HG03520 (cell line): Measurements from ENCODE around the gene STRBP.
"Not testable (repeated sequence)": the region's sequence is repeated elsewhere in the genome, so short reads cannot be mapped to it uniquely, and the experiment has no call there.

ENCODE experiments used
- ATAC-seq: cut with Tn5 transposase; IDR thresholded peaks from one replicate; pipeline ENCODE4 v1.9.1; 2021; ENCODE audit warnings: mild to moderate bottlenecking, moderate library complexity; ENCODE audit not compliant: unreplicated experiment

STRBP gene

DNA sequence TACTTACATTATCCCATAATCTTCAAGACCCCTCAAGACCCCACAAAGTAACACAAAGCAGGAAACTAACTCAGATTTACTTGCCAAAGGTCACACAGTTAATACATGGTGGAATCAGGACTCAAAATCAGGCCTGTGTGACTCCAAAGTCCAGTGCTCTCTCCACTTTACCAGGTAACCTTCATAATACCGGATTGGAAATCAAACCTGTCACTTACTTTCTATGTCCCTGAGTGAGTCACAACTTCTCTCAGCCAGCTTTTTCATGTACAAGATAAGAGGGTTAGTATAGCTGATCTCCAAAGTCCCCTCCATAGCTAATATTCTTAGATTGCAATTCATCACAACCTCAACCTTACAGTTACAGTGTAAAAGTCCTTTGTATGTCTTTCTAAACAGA is 17.1 kb downstream of the STRBP start:
- ATAC-seq: no peak

DNA sequence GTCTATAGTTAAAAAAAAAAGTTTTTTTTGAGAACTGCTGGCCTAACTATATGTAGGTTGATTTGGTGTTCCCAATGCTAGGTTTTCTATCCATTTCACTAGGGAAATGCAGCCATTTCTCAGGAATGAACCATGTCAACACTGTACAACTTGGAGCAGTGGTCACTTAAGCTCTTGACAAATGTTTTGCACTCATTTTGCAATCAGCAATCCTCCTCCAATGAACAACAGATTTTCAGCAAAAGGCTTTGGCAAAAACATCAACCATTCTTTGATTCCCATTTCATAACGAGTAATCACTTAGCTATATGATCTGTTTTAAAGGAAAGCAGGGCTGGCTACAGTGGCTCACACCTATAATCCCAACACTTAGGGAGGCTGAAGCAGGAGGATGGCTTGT is 17.9 kb downstream of the STRBP start:
- ATAC-seq: no peak

GRCh38 chr9:123249162-123249561 is 19.2 kb downstream of the STRBP start:
- not testable (repeated sequence) for ATAC-seq

- no peak for ATAC-seq
Measured at GRCh38 chr9:123248630-123249029, 19.8 kb downstream of the STRBP start.

DNA sequence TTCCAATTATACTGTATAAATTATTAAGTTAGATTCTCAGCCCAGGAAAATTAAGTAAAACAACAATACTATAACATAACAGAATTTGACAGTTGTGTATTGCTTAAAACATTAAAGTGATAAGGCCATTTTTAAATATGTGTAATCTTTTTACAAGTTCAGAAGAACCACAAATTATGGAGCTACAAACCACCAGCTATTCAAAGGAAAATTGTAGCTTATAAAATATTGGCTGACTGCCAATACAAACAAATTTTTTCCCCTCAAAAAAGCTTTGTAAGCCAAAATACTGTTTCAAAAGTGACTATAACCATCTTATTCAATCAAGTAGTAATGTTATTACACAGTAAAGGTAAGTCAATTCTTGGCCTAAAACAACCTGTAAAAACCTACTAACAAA is 21.9 kb downstream of the STRBP start:
- ATAC-seq: no peak

DNA sequence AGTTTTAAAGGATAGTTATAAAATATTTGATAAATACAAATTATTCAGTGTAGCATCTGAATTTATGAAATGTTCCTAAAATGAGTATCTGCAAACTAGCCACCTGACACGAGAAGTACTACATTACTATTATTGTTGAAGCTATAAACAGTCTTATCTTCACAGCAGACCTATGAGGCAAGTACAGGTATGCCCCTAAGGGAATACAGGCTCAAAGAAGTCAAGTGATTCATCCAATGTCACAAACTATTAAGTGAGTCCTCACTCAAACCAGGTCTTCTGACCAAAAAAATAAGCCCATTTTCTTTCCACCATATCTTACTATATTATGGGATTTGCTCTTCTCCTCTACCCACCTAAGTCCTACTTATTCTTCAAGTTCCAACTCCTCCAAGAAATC is 28.7 kb downstream of the STRBP start:
- ATAC-seq: no peak

DNA sequence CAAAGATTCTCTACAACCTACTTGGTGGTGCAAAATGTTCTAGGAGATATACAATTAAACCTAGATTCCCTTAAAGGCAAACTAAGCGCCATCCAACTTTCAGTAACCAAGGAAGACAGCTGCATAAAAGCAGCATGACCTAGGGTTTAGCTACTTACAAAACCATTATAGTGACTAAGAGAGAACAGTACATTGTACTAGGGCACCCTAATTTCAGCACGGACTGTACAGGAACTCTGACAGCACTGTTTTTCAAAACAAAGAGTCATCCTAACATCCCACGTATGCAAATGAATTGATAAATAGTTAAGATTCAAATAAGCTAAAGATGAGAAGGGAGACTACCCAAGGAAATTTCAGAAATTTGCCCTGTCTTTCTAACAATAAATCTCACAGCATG is 30.0 kb downstream of the STRBP start:
- peak; percentile 51 for ATAC-seq

DNA sequence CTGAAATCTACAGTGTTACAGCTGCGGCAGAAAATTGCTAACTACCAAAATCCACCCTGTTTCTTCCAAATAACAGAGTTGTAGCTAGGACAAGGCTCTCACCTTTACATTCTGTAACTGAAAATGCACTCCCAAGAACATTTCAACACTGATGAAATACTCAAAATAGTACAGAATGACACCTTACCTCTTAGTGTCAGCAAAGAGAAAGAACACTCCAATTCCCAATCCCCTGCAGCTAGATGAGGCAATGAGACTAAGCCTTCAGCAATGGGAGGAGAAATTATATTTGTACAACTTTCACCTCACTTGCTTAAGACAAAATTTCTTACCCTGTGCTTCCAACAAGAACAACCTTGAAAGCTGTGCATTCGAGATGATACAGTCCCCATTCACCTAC is 31.2 kb downstream of the STRBP start:
- ATAC-seq: no peak

GRCh38 chr9:123235448-123235847 is 32.9 kb downstream of the STRBP start:
- ATAC-seq: no peak

- ATAC-seq: peak; percentile 47
Measured at GRCh38 chr9:123234853-123235252, 33.5 kb downstream of the STRBP start.

DNA sequence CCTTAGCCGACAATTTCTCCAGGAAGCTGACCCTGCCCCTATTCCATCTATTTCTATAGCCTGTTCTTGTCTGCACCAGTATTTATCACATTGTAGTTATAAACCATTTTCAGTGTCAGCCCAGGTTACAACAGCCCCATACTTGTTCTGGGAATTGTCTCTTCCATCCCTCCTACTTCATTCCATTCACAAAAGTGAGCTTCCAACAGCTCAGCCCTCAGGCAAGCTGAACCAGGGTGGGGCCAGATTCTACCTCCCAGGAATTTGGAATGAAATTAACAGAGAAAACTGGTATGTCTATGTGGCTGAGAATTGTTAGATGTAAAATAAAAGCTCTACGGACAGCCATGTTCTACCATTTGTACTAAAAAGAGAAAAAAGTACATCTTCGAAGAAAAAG is 36.1 kb downstream of the STRBP start:
- ATAC-seq: no peak

- ATAC-seq: no peak
Measured at GRCh38 chr9:123231421-123231820, 37.0 kb downstream of the STRBP start.

GRCh38 chr9:123228967-123229366 is 39.4 kb downstream of the STRBP start:
- ATAC-seq: no peak

DNA sequence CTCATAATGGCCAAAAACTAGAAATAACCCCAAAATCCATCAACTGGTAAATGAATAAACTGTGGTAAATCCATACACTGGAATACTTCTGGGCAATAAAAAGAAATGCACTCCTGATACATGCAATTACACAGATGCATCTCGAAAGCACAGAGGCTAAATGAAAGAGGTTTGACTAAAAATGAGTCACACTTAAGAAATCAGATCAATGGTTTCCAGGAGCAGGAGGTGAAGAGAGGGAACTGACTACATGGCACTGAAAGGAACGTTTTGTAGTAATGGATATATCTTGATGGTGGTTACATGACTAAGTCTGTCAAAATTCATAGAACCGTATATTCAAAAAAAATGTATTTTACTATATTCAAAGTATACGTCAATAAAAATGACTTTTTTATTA is 42.4 kb downstream of the STRBP start:
- ATAC-seq: no peak

DNA sequence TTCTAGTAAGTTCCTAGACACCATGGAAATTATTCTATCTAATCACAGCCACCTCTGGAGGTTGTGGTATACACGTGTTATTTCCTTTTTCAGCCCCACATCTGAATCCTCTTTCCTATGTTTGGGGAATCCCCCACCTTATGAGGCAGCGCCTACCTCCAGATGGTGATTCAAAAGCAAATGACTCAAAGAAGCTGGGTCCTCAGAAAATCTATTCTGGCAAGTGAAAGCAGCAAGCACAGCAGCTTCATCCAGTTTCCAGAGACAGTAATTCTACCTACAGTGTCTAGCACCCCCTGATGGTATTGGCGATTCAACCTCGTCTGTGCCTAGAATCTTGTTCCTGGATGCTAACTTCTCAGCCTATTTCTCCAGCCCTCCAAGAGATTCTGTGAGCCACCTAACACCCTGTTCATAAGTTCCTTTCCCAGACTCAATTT is 43.0 kb downstream of the STRBP start:
- peak; percentile 83 for ATAC-seq

DNA sequence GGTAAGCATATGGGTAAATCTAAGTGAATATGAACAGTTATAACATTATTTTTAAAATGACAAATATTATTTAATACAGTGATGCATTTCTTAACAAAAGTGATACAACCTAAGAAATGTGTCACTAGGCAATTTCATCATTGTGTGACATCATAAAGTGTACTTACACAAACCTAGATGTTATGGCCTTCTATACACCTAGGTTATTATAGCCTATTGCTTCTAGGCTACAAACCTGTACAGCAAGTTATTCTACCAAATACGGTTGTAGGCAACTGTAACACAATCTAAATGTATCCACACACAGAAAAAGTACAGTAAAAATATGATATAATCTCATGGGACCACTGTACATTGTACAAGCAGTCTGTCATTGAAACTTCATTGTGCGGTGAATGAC is 48.3 kb downstream of the STRBP start:
- no peak for ATAC-seq

GRCh38 chr9:123218831-123219230 is 49.6 kb downstream of the STRBP start:
- ATAC-seq: no peak

DNA sequence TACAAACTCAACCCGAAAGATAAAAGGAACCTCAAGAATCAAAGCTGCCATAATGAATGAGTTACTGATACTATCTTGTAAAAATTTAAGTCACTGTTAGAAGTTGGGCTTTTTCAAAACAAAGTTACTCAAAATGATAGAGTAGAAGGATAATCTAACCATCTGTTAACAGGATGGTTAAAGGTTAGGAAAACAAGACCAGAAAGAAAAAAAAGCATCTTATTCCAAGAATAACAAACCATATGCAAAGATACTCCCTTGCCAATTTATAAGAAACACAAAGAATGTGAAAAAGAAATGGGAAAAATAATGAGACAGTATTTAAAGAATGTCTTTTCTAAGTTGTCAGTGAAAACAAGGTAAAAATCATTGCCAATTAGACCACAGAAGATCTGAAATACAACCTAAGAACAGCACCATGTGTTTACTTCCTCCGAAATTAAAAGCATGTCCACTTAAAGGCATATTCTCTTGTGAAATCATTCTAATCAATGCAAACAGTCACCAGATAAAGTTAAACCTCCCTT is 51.2 kb downstream of the STRBP start:
- ATAC-seq: no peak

DNA sequence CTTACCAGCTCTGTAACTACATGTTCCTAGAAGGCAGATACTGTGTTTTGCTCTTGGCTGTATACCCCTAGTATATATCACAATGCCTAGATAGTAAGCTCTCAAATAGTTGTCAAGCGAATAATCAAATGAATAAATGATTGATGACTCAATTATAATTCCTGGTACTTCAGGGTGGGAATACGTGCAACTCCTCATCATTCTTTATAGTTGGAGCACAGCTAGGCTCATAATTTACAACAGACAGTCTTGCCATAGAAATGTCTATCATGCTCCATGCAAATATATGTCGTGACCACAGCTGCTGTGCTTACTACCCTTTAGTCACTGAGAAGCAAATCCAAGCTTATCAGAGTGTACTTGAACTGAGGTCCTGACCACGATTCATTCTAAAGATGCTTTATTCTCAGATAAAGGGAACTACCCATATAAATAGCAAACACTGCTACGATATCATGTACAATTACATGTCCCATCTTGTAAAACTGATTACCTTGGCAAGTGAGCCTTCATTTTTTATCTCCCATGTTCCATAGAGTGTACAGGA is 52.1 kb downstream of the STRBP start:
- no peak for ATAC-seq

- ATAC-seq: no peak
Measured at GRCh38 chr9:123211081-123211480, 57.3 kb downstream of the STRBP start.

DNA sequence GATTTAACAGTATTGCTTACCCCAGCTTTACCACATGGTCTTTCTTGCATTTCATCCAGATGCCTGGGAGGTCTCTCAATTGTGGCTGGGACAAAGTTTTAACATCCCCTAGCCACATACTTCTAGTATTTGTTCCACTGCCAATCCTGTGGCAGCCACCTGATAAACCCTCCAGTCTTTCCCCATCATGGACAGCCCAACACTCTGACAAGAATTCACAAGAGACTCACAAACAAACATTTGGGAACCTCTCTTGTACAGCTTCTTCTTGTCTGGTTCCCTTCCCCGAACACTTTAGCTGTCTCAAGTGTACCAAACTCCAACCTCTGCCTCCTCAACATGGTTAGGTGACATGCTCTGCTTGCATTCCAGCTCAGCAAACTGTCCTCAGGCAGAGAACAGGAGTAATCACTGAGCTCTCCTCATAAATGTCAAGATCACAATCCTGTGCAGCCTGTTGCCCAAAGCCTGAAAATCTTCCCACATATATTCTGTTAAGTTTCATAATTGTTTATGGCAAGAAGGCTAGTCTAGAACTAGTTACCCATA is 59.7 kb downstream of the STRBP start:
- ATAC-seq: no peak

DNA sequence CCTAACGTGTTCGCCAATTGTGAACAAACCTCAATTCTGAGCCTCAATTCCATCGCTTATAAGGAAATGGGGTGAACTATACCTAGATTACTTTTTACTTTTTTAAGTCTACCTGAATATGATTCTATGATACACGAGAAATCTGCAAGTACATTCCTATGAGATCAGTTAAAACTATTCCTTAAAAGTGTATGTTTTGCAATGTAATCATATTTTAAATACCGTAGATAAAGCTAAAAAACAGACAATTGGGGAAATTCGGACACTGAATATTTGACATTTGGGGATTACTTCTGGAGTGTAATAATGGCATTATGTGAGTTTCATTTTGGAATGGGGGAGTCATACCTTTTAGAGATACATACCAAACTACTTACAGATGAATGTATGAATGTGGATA is 62.3 kb downstream of the STRBP start:
- ATAC-seq: no peak

DNA sequence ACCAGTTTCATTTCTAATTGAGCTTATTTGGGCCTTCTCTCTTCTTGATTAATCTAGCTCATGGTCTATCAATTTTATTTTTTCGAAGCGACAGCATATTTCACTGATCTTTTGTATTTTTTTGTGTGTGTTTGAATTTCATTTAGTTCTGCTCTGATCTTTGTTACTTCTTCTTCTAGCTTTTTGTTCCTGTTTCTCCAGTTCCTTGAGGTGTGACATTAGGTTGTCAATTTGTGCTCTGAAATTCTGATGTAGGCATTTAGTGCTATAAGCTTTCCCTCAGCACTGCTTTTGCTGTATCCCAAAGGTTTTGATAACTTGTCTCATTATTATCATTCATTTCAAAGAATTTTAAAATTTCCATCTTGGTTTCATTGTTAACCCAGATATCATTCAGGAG is 67.3 kb downstream of the STRBP start:
- ATAC-seq: no peak
